GM21423 (cell line): ENCODE results near the gene RAB7B.

Source experiments
- ATAC-seq: cut with Tn5 transposase; IDR thresholded peaks from one replicate; pipeline ENCODE4 v1.9.1; 2021; ENCODE audit warnings: mild to moderate bottlenecking, moderate library complexity; ENCODE audit not compliant: unreplicated experiment

Gene RAB7B

GRCh38 chr1:205930195-205930577 is 73.0 kb downstream of the RAB7B start:
- ATAC-seq: no peak

GRCh38 chr1:205929496-205930194 is 73.5 kb downstream of the RAB7B start:
- ATAC-seq: no peak

GRCh38 chr1:205928317-205928716 is 74.9 kb downstream of the RAB7B start:
- no peak for ATAC-seq

GRCh38 chr1:205927676-205928075 is 75.5 kb downstream of the RAB7B start:
- no peak for ATAC-seq

- ATAC-seq: no peak
Measured at GRCh38 chr1:205927247-205927646, 75.9 kb downstream of the RAB7B start.
